Fibroblast of the conjunctiva (primary cell): ENCODE measurements around the gene OR5B12.
A peak's percentile ranks its signal among the peaks of the same experiment; 100 is the strongest.
"Not testable (repeated sequence)": the region's sequence is repeated elsewhere in the genome, so short reads cannot be mapped to it uniquely, and the experiment has no call there.

Experiments used
- DNase-seq: peaks from one replicate; pipeline ENCODE4 v3.0.0-alpha.2; 2010; ENCODE audit warnings: low read depth

The OR5B12 gene

DNA sequence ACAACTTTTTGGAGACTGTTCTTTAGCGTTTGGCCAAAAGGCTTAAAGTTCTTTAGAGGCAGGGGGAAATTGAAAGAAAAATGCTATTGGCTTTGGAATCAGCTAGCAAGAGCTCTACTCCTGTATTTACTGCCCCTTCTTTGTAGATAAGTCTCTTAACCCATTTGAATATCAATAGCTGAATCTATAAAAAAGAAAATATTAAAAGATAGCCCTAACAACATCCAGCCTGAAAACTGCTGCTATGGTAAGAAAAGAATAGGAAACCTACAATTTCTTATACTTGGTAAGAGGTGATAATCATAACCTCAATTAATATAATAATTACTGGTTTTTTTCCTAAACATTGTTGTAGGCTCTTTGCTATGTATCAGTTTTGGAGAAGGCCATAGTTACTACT is at the start of gene OR5B12:
OR5B12 (minus strand) TSS at position 101 of the 400 bp plus-strand sequence. CDS start 2,085 bp downstream, outside the sequence.
- DNase-seq = no peak

DNA sequence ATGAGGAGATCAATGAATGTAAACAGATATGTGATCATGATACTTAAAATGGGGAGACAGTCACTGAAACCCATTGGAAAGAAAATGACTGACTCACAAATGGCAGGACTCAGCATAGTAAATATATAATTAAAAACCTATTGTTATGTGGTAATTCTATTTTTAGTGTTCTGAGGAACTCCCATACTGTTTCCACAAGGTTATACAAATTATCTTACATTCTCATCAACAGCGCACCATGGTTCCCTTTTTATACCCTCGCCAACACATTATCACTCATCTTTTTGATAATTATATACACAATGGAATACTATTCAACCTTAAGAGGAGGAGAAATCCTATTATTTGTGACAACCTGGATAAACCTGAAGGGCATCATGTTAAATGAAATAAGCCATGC is 48.8 kb upstream of the OR5B12 start:
- DNase-seq = no peak

DNA sequence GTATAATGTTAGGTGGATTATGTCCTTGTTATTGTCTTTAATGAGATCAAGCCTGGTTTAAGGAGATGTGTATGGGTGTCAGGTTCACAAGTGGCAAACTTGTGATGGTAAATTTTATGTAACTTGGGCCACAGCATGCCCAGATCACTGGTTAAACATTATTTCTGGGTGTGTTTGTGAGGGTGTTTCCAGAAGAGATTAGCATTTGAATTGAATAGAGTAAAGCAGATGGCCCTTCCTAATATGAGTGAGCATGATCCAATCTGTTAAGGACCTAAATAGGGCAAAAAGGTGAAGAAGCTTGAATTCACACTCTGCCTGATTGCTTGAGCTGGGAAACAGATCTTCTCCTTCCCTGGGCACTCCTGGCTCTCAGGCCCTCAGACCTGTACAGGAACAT is 45.1 kb upstream of the OR5B12 start:
- DNase-seq = no peak

DNA sequence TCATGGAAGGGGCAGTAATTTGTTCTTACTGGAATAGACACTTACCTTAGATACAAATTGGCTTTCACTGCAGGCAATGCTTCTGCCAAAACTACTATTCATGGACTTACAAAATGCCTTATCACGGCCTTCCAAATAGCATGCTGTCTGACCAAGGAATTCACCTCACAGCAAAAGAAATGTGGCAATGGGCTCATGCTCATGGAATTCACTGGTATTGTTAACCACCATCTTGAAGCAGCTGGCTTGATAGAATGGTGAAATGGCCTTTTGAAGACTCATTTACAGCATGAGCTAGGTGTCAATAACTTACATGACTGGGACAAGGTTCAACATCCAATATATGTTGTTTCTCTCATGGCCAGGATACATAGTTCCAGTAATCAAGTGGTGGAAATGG is 43.9 kb upstream of the OR5B12 start:
- DNase-seq = no peak

DNA sequence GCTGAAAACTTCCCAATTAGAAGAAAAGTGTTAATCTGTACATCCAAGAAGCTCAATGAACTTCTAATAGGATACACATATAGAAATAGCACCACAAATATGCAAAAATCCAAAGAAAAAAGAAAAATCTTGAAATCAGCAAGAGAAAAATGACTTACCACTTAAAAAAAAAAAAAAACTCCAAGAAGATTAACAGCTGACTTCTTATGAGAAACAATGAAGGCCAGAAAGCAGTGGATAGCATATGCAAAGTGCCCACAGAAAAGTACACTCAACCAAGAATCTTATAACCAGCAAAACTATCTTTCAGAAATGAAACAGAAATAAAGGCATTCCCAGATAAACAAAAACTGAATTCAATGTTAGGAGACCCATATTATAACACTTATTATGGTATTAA is 29.9 kb upstream of the OR5B12 start:
- no peak for DNase-seq

DNA sequence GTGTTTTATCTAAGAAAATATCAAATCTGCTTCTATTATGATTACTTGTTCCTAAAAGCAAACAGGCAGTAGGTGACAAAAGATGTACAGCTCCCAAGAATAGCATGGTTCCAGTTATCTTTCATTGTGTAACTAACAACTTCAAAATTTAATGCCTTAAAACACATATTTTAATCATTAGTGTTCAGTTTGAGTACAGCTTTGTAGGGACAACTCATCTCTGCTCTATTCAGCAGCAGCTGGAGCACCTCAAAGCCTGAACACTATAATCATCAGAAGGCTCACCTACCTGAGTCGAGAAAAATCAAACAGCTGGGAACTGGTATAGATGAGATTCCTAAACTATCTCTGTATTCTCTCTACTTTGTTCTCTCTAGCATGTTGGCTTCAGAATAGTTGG is 24.3 kb upstream of the OR5B12 start:
- no peak for DNase-seq

DNA sequence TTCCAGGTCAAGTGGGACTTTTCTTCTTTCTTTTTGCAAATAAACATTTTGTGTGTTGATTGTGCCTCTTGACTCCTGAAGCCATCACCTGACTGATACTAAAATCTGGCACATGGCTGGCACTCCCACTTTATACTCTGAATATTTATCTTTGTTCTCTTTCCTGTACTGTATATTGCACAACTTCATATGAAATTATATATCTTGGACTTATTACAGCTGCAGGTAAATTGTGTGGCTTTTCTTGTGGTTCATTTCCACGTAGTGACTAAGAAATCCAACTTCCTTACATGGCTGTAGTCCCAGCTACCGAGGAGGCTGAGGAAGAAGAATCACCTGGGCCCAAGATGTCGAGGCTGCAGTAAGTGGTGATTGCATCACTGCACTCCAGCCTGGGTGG is 23.7 kb upstream of the OR5B12 start:
- no peak for DNase-seq

DNA sequence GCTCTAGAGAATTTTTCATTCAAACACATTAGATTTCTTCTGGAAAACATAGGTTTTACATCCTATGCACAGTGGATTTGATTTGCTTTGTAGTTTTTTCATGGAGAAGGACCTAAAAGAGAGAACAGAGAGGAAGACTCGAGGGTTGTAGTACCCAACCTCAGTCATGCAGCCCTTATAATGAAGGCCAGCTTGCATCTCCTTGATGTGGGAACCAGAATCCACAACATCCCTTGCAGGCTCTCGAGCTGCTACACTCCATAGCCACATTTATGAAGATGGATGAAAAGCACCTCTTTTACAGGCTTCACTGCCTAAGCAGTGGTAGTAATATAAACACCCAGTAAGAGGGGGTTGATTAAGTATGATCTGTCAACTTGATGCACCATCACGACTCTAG is 9.5 kb upstream of the OR5B12 start:
- no peak for DNase-seq

DNA sequence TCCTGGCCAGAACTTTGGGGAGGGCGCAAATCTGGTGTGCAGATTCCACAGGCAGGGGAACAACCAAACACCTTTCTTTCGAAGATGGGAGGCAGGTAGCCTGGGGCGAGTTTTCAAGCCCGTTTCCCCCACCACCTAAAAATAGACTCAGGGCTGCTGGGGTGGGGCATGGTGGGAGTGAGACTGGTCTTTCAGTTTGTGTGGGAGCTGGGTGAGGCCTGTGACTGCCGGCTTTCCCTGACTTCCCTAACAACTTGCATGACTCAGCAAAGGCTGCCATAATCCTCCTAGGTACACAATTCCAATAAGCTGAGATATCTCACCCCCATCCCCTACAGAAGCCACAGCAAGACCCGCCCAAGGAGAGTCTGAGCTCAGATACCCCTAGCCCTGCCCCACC is 4.3 kb upstream of the OR5B12 start:
- DNase-seq = no peak

DNA sequence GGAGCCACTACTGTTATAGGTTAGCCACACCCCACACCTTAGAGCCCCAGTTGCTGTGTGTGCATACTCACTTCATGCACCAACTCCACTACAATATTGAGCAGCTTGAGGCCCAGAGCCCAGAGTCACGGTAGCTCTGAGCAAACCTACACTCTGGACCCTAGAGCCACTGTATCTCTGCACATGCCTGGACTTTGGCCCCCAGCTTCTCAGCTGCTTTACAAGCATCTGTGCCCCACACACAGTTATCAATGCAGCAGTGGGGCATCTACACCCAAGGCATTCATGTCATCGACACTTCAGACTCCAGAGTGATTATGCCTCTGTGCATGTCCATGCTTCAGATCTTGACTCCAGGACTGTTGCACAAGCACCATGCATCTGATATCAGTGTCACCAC is 2.3 kb upstream of the OR5B12 start:
- no peak for DNase-seq

DNA sequence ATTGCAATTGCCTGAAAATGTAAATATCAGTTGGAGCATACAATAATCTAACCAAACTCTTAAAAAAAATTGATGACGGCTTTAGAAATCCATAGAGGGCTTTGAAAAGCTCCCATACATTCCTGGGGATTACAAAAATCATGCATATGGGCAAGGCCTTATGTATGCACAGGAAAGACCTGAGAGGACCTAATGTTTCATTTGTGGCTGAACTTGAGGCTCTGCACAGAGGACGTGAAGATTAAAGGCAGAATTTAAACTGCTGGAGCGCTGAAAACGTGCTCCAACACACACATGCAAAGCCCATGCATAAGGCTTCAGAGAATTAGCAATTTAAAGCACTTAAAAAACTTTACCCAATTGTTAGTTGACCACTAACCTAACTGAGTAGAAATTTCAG is 3.5 kb downstream of the OR5B12 start:
- no peak for DNase-seq

DNA sequence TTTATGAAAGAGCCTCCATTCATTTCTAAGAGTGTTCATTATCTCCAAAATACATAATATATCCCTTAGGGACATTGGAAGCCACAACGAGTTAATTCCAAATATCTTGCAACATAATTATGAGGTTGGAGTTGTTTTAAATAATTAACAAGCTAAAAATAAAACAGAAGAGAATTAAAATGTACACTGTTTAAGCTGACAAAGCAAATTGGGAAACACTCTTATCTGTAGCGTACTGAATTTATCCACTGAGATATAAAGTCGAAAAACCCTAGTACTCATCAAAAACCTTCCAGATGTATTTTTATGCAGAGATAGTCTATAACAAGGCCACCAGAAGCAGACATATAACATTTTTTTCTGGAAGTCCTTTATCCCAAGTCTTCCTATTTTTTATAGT is 7.8 kb downstream of the OR5B12 start:
- no peak for DNase-seq

DNA sequence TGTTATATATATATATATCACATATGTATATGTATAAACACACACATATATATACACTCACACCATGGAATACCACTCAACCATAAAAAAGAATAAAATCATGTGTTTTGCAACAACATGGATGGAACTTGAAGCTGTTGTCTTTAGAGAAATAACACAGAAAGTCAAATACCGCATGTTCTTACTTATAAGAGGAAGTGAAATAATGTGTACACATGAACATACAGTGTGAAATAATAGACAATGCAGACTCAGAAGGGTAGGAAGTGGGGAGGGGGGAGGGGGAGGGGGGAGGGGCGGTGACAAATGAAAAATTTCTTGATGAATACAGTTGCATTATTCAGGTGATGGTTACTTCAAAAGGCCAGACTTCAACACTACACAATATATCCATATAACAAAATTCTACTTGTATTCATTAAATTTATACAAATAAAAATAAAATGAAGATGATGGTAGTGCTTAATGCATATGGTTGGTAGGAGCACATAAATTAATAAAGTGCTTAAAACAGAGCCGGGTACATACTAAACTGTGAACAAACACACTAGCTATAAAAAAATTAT is 8.3 kb downstream of the OR5B12 start:
- DNase-seq = no peak

DNA sequence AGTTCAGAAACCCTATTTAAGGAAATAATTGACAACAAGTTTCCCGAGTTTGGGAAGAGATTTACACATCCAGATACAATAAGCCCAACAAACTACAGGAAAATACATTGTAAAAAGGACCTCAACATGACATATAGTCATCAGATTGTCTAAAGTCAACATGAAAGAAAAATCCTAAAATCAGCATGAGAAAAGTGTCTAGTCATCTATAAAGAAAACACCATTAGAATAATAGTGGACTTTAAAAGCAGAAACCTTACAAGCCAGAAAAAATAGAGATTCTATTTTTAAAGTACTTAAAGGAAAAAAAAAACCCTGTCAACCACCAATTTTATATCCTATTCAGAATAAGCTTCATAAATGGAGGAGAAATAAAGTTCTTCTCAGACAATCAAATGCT is 12.8 kb downstream of the OR5B12 start:
- no peak for DNase-seq

DNA sequence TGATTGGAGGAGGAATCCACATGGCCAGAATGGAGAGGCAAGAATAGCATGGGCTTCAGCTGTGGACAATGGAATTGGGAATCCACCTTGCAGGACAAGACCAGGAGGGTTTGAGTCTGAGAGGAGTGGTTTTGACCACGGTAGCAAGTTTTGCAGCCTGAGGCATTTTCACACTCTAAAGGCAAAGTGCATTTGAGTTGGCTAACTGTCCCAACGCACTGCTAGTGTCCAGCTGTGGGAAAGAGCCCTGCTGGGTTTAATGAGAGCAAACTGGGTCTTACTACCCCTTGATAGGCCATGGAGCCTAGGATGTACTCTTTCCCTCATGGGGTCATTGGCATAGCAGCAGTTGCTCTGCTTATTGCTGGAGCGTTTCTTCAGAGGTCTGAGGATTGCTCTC is 14.0 kb downstream of the OR5B12 start, which contains the start of gene OR5B2:
OR5B2 (minus strand) TSS at position 101 of the 400 bp plus-strand sequence. CDS start 4,860 bp downstream, outside the sequence.
- DNase-seq = no peak

DNA sequence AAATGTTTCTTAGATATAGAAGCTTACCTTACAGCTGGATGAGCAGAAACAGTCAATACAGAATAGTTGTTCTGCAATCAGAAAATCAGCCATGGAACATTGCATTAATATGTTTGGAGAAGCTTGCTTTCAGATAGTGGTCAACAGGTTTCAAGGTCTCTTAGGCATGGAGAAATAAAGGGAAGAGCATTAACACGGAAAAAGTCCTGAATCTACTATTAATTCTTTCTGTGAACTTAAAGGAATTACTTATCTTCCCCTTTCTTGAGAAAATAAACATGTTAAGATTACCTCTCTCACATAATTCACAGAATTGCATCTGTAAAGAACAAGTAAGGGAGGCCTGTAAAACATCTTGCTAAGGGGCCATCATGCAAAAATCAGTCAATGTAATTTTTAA is 35.3 kb downstream of the OR5B12 start, which contains the start of gene OR5B3:
OR5B3 (minus strand) TSS at position 101 of the 400 bp plus-strand sequence. CDS start 3,465 bp downstream, outside the sequence.
- DNase-seq = no peak

DNA sequence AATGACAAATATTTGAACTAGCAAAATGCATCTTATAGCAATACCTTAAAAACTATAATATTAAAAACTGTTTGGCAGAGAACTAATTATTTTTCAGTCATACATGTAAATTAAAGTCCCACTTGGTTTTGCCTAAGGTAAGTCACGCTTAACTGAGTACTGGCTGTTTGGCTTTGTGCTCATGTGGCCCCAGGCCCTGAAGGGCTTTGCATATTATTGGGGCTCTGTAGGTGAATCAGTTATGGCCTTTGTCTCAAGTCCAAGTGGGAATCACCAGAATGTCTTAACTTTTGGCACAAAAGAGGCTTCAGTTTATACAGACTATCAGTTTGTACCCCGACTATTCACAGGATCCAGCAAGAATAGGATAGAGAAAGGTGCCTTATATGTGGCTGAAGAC is 42.4 kb downstream of the OR5B12 start:
- not testable (repeated sequence) for DNase-seq

DNA sequence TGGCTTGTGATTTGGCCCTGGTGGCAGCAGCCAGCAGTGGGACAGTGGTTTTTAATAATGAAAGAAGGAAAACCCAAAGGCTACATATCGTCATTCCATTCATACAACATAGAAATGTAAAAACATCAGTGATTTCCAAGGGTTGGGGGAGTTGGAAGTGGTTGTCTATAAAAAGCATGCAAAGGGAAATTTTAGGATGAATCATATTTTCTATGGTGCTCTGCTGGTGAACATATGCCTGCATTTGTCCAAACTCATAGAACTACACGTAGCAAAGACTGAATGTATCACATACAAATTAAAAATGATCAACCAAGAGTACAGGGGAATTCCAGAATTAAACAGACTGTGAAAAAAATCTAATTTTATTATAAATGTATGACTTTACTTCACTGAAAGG is 46.5 kb downstream of the OR5B12 start:
- DNase-seq = no peak

DNA sequence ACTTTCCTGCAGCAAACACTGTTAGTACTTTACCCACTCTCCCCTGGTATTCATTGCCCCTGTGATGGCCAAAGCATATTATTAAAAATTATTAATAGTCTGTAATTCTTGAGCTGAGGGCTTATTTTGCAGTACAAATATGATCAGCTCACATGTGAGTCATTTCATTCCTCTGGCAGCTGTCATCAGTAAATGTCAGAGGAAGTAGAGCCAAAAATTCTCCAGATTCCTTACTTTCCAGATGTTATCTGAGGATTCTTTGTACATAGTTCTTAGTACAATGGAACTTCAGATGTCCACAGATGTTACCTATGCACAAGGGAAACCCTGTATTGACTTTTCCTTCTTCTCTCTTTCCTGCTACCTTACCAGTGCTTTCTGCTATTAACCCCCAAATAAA is 47.8 kb downstream of the OR5B12 start:
- DNase-seq = peak; percentile 26

DNA sequence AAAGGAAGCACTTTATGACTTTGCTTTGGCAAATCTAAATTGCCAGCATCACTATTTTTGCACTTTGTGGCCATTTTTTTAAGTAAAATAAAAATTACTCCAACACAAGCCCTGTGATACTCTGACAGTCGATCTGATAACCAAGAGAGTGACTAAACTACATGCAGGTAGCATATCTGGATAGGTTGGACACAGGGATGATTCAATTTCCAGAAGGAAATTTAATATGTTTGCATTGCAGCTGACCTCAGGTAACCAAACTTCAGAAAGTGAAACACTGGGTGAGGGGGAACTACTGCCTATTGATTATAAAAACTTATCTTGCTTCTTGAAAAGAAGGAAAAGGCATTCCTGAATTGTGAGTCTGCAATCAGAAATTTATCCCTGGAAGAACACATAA is 49.3 kb downstream of the OR5B12 start:
- DNase-seq = no peak

DNA sequence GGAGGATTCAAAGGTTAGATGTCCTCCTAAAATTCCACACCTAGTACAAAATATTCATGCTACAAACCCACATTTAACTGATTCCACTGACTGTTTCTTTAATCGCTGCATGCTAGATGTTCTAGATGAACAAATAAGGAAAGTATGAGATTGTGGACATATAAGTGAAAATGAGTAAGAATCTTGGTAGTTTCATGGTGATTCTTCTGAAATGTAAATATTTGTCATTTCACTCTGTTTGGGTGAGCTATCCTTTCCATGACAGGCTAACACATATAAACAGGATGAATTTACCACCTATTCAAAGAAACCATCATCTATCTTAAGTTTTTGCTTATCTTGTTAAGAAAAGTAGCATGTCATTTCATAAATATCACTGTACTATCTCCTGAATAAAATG is 50.2 kb downstream of the OR5B12 start:
- DNase-seq = no peak

DNA sequence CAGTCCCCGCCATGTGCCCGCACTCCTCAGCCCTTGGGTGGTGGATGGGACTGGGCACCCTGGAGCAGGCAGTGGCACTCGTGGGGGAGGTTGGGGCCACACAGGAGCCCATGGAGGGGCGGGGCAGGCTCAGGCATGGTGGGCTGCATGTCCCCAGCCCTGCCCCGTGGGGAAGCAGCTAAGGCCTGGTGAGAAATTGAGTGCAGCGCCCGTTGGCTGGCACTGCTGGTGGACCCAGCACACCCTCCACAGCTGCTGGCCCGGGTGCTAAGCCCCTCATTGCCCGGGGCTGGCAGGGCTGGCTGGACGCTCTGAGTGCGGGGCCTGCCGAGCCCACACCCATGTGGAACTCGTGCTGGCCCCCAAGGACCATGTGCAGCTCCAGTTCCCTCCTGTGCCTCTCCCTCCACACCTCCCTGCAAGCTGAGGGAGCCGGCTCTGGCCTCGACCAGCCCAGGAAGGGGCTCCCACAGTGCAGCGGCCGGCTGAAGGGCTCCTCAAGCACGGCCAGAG is 51.4 kb downstream of the OR5B12 start:
- no peak for DNase-seq
